Stimulated activated memory B cell treated with anti-CD40 and anti-IgM and Interleukin-4, amounts not matched to agents 10 μg/mL and 1 μg/mL and 100 μg/mL, for 72 hours (primary cell): ENCODE results near the gene KRTAP19-2.

ENCODE experiments used
- ATAC-seq: fragments of 150-1000 bp; cut with Tn5 transposase; 2 replicates; pipeline ENCODE4 v1.10.0; 2021
- H3K27ac Mint-ChIP-seq: one replicate; pipeline ENCODE4 v1.8.0; 2022; ENCODE audit warnings: mild to moderate bottlenecking, mixed read lengths
- H3K27me3 Mint-ChIP-seq: one replicate; pipeline ENCODE4 v1.8.0; 2022; ENCODE audit warnings: mixed read lengths
- H3K36me3 Mint-ChIP-seq: one replicate; pipeline ENCODE4 v1.8.0; 2022; ENCODE audit warnings: mixed read lengths
- H3K4me1 Mint-ChIP-seq: one replicate; pipeline ENCODE4 v1.8.0; 2022; ENCODE audit warnings: mixed read lengths
- H3K4me3 Mint-ChIP-seq: one replicate; pipeline ENCODE4 v1.8.0; 2022; ENCODE audit warnings: mild to moderate bottlenecking, moderate library complexity, mixed read lengths
- H3K9me3 Mint-ChIP-seq: one replicate; pipeline ENCODE4 v1.8.0; 2022; ENCODE audit warnings: mixed read lengths

The KRTAP19-2 gene

DNA sequence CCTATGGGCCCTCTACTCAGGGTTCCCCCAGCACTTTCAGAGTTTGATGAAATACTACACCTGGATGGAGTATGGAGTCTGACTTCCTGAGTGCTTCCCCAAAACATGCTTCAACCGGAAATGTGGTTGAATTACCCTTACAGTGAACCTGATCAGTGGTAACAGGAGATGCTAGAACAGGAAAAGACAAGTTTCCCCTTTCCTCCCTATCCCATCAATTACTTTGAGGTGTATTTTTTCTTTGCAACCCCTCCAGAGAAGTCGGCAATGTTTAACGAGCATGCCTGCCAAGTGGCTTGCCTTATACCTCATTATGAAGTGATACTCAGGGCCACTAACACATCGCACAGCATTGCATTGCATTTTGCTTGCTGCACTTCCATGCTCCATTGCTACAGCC, 40.2 kb downstream of the KRTAP19-2 start:
- no peak for ATAC-seq
- H3K9me3 Mint-ChIP-seq: no peaks in the 10 kb centered on the region
- H3K27me3 Mint-ChIP-seq: no peaks in the 10 kb centered on the region
- H3K4me1 Mint-ChIP-seq: no peaks in the 10 kb centered on the region
- H3K4me3 Mint-ChIP-seq: no peak overlapping the region
- H3K27ac Mint-ChIP-seq: no peak overlapping the region
- H3K36me3 Mint-ChIP-seq: no peaks in the 10 kb centered on the region

DNA sequence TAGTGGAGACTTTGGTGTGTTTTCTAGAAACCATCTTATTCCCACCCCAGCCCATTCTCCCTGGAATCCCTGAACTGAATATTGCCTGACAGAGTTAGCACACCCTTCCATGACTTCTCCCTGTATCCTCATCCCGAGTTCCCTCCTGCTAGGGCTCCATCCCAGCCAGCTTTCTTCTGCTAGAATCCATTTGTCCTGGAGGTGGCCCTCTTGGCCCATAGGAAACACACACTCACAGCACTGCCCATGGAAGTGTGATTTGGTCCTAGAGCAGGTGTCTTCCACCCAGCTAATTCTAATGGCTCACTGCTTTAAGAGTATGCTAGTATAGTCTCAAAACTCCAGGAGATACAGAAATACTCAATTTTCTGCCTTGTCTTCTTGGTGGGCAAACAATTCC, 43.0 kb downstream of the KRTAP19-2 start:
- Mint-ChIP-seq H3K36me3 (no peaks in the 10 kb centered on the region), H3K4me3 (no peak overlapping the region), H3K4me1 (no peaks in the 10 kb centered on the region), H3K27me3 (no peaks in the 10 kb centered on the region), H3K9me3 (no peaks in the 10 kb centered on the region), H3K27ac (no peak overlapping the region)
- ATAC-seq: no peak

DNA sequence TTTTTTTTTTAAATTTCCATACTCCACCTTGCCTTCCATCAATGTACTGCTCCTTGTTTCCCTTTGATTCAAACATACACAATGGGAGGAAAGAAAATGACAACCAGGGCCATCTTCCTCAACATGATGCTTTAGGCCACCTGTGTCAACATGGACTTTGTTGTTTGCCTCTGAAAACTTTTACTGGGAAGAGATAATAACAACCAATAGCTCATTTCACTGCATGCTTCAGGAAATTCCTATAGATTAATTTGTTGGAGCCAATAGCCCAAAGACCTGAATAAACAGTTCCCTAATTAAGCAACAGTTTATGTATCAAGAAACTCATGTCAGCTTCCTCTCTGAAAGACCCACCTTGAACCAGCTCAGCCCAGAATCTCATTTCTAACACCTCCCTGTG, 44.0 kb downstream of the KRTAP19-2 start:
- Mint-ChIP-seq H3K9me3 (no peaks in the 10 kb centered on the region), H3K27me3 (no peaks in the 10 kb centered on the region)
- ATAC-seq: no peak

DNA sequence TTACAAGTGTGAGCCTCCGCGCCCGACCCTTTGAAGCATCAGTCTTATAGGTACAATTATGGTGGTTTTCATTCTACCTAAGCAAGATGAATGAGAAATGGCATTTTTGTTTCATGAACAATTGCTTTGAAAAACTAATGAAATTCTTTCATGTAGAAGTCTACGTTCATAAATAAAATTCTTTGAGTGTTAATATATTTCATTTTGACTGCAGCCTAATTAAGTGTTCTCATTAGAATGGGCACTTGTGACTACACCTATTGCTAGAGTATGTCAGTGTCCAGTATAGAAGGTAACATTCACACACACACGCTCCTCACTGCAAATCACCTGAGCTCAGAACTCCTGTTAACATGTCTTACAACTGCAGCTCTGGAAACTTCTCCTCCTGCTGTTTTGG, 47.3 kb downstream of the KRTAP19-2 start, which contains the start of gene KRTAP15-1:
KRTAP15-1 (plus strand) TSS at position 301 of the 400 bp plus-strand sequence; CDS start at position 354, 53 bp downstream.
- no peaks in the 10 kb centered on the region for H3K36me3 Mint-ChIP-seq
- no peaks in the 10 kb centered on the region for H3K4me1 Mint-ChIP-seq
- ATAC-seq: no peak
- H3K9me3 Mint-ChIP-seq: peaks cover 3% of the 10 kb centered on the region
- no peaks in the 10 kb centered on the region for H3K27me3 Mint-ChIP-seq
- no peak within 1 kb of the TSS for H3K27ac Mint-ChIP-seq
- H3K4me3 Mint-ChIP-seq: no peak within 1 kb of the TSS

More for the DNA sequence above, 44.0 kb downstream of the KRTAP19-2 start:
- H3K4me1 Mint-ChIP-seq: no peaks in the 10 kb centered on the region
- H3K36me3 Mint-ChIP-seq: no peaks in the 10 kb centered on the region
- H3K4me3 Mint-ChIP-seq: no peak overlapping the region
- H3K27ac Mint-ChIP-seq: no peak overlapping the region
